ENCODE results near the gene HOXB9.

Gene HOXB9

DNA sequence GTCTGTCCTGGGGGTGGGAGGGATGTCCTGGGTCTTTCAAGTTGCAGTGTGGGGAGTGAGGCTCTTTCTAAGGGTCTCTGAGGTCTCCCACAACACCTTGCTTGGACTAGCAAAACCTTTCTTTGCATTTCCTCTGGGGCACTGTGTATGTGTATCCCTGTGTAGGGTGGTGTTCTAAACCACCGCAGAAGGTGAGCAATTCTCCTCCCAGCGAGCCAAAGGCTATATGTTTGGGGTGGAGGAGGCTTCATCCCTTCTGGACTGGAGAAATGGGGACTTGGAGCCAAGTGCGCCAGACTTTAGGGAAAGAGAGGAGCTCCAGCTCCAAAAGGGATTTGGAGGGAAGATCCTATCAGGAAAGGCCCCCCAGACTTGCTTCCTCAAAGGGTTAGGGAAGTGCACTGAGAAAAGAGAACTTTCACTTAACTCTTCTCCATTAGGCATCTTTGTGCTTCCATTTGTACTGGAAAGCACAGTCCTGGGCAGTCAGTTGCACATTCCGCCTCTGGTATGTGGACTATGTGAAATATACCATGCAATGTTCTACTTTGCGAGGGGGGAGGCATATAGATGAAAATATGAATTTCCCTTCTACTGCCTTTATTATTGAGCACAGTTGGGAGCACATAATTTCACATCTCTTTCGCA lies 18.9 kb upstream of the HOXB9 start:
- Histone ChIP-seq H3K9me3 (ENCODE audit: control insufficient read depth, insufficient read depth, low read length) (no peaks in the 10 kb centered on the region), H3K4me1 (ENCODE audit: control insufficient read depth, insufficient read depth, low read length) (no peaks in the 10 kb centered on the region), H3K27me3 (ENCODE audit: control insufficient read depth, insufficient read depth, low read length) (peaks cover 98% of the 10 kb centered on the region), H3K4me3 (ENCODE audit: low read depth, low read length) (peak overlapping the region; percentile 36), H3K36me3 (ENCODE audit: control insufficient read depth, insufficient read depth, low read length) (no peaks in the 10 kb centered on the region), H3K9ac (ENCODE audit: low read depth, low read length) (no peak overlapping the region)

DNA sequence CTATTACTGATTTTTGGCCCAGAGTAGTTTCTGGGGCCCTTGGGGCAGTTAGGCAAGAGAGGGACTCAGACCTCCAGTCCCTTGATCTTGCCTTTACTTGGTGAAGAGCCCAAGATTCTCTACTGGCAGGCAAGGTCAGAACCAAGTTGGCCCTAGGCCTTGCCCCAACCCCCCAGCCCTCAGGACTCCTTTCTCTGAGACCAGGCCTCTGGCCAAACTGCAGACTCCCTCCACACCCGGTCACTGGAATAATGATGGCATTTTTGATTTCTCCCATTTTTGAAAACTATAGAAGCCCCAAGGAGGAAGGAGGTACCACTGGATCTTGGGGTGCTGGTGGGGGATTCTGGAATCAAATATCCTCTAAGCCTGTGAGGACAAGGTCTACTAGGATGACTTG lies 18.0 kb upstream of the HOXB9 start:
- Histone ChIP-seq H3K9me3 (ENCODE audit: control insufficient read depth, insufficient read depth, low read length) (no peaks in the 10 kb centered on the region), H3K27me3 (ENCODE audit: control insufficient read depth, insufficient read depth, low read length) (peaks cover 98% of the 10 kb centered on the region)

GRCh38 chr17:48643697-48644012 lies 17.5 kb upstream of the HOXB9 start:
- Histone ChIP-seq H3K36me3 (ENCODE audit: control insufficient read depth, insufficient read depth, low read length) (no peaks in the 10 kb centered on the region), H3K4me3 (ENCODE audit: low read depth, low read length) (no peak overlapping the region), H3K9ac (ENCODE audit: low read depth, low read length) (no peak overlapping the region), H3K4me1 (ENCODE audit: control insufficient read depth, insufficient read depth, low read length) (no peaks in the 10 kb centered on the region), H3K9me3 (ENCODE audit: control insufficient read depth, insufficient read depth, low read length) (no peaks in the 10 kb centered on the region), H3K27me3 (ENCODE audit: control insufficient read depth, insufficient read depth, low read length) (peaks cover 98% of the 10 kb centered on the region)

More for the DNA sequence above, 18.0 kb upstream of the HOXB9 start:
- no peak overlapping the region for H3K9ac ChIP-seq (ENCODE audit: low read depth, low read length)
- no peaks in the 10 kb centered on the region for H3K4me1 ChIP-seq (ENCODE audit: control insufficient read depth, insufficient read depth, low read length)
- no peaks in the 10 kb centered on the region for H3K36me3 ChIP-seq (ENCODE audit: control insufficient read depth, insufficient read depth, low read length)
- peak overlapping the region; percentile 2 for H3K4me3 ChIP-seq (ENCODE audit: low read depth, low read length)

DNA sequence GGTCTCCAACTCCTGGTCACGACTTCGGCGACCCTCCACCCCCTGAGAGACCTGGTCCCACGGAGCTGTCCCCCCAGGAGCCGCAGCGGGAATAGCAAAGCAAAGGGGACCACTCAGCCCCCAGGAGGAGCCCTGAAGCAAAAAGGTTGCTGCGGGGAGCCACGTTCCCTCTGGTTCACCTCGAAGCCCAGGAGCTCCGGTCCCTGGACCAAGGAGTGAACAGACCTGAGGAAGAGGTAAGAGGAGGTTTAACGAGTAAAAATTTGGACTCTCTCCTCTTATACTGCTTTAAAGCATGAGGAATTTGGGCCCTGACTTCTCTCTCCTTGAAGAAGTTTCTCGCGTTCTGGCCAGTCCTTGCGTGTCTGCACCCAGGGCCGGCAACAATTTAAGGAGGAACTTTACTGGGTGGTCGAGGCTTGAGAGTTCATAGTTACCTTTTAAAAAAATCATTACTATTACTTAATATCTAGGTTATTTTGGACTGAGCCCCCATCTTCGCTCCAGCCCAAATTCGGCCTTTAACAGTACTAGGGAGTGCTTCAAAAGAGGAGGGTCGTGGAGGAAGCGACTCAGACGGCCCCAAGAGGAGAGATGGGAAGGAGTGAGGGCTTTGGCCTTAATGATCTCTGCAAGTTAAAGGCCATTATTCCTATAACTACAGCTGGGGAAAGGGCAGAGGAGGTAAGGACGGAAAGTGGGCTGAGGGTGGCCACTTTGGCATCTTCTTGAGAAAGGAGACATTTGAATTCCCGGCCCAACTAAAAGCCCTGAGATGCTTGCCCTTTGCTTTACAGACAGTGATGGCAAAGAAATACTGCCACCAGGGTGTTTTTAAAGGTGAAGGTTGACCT lies 16.9 kb upstream of the HOXB9 start:
- Histone ChIP-seq H3K4me3 (ENCODE audit: low read depth, low read length) (peak overlapping the region; percentile 30), H3K9me3 (ENCODE audit: control insufficient read depth, insufficient read depth, low read length) (no peaks in the 10 kb centered on the region), H3K36me3 (ENCODE audit: control insufficient read depth, insufficient read depth, low read length) (no peaks in the 10 kb centered on the region), H3K27me3 (ENCODE audit: control insufficient read depth, insufficient read depth, low read length) (peaks cover 98% of the 10 kb centered on the region), H3K9ac (ENCODE audit: low read depth, low read length) (no peak overlapping the region), H3K4me1 (ENCODE audit: control insufficient read depth, insufficient read depth, low read length) (no peaks in the 10 kb centered on the region)

DNA sequence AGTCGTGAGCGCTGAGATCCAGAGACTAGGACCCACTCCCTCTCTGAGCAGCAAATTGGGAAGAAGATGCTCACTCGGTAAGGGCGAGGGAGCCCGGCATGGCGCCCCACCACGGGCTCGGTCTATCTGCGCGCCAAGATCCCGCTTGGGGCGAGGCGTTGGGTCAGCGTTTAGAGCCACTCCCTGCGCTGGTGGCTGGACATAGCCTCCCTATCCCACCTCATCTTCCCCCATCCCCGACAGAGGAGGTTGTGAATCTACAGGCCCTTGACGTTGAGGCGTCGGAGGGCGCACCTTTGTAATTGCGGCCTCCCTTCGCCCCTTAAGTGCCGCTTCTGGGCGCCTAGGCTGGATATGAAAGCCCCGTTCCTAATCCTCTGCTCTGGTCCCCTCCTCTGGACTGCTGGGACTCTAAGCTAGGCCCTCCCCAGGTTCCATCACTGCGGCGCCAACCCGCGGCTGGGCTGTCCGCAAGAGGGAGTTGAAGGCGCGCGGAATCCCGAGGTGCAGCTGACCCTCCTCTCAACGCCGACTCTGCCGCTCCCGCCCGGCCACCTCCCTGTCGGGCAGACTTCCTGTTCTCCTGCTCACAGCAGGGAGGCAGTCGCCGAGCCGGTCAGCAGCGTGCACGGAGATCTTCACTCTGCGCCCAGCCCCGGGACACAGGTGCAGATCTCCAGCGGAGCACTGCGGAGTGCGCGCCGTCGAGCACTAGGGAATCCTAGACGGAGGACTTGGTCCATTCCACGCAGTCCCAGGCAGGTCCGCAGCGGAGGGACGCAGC lies 16.1 kb upstream of the HOXB9 start:
- H3K9me3 ChIP-seq (ENCODE audit: control insufficient read depth, insufficient read depth, low read length): no peaks in the 10 kb centered on the region
- no peaks in the 10 kb centered on the region for H3K4me1 ChIP-seq (ENCODE audit: control insufficient read depth, insufficient read depth, low read length)
- peak overlapping the region; percentile 30 for H3K4me3 ChIP-seq (ENCODE audit: low read depth, low read length)
- no peak overlapping the region for H3K9ac ChIP-seq (ENCODE audit: low read depth, low read length)
- peaks cover 98% of the 10 kb centered on the region for H3K27me3 ChIP-seq (ENCODE audit: control insufficient read depth, insufficient read depth, low read length)
- no peaks in the 10 kb centered on the region for H3K36me3 ChIP-seq (ENCODE audit: control insufficient read depth, insufficient read depth, low read length)

DNA sequence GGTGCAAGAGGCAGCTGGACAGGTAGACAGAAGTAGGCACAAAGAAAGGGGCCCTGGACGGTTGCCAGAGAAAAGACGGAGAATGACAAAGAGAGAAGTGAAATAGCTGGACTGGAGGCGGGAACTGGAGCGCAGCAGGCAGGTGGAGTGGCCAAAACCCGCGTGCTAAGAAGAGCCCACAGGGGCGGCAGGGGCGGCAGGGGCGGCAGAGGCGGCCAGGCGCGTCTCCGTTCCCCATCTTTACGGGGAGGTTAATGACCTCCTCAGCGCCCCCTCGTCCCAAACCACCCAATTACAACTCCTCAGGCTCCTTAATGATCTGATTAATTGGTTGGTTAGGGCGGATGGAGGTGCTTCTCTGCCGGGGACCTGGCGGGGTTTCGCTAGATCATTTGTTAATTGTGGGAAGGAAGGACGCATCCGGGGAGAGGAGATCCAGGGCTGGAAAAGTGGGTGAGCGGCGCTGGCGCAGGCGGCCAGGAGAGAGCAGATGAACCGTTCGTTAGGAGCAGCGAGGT lies 15.4 kb upstream of the HOXB9 start:
- Histone ChIP-seq H3K4me3 (ENCODE audit: low read depth, low read length) (peak overlapping the region; percentile 28), H3K4me1 (ENCODE audit: control insufficient read depth, insufficient read depth, low read length) (no peaks in the 10 kb centered on the region), H3K27me3 (ENCODE audit: control insufficient read depth, insufficient read depth, low read length) (peaks cover 100% of the 10 kb centered on the region), H3K36me3 (ENCODE audit: control insufficient read depth, insufficient read depth, low read length) (no peaks in the 10 kb centered on the region), H3K9me3 (ENCODE audit: control insufficient read depth, insufficient read depth, low read length) (no peaks in the 10 kb centered on the region), H3K9ac (ENCODE audit: low read depth, low read length) (no peak overlapping the region)

GRCh38 chr17:48640858-48641180 lies 14.7 kb upstream of the HOXB9 start:
- H3K9me3 ChIP-seq (ENCODE audit: control insufficient read depth, insufficient read depth, low read length): no peaks in the 10 kb centered on the region
- no peaks in the 10 kb centered on the region for H3K4me1 ChIP-seq (ENCODE audit: control insufficient read depth, insufficient read depth, low read length)
- H3K27me3 ChIP-seq (ENCODE audit: control insufficient read depth, insufficient read depth, low read length): peaks cover 99% of the 10 kb centered on the region
- peak overlapping the region; percentile 31 for H3K4me3 ChIP-seq (ENCODE audit: low read depth, low read length)
- H3K36me3 ChIP-seq (ENCODE audit: control insufficient read depth, insufficient read depth, low read length): no peaks in the 10 kb centered on the region
- no peak overlapping the region for H3K9ac ChIP-seq (ENCODE audit: low read depth, low read length)

GRCh38 chr17:48639982-48640857 lies 14.1 kb upstream of the HOXB9 start:
- H3K9ac ChIP-seq (ENCODE audit: low read depth, low read length): no peak overlapping the region
- H3K27me3 ChIP-seq (ENCODE audit: control insufficient read depth, insufficient read depth, low read length): peaks cover 99% of the 10 kb centered on the region
- no peaks in the 10 kb centered on the region for H3K4me1 ChIP-seq (ENCODE audit: control insufficient read depth, insufficient read depth, low read length)
- H3K4me3 ChIP-seq (ENCODE audit: low read depth, low read length): no peak overlapping the region
- no peaks in the 10 kb centered on the region for H3K36me3 ChIP-seq (ENCODE audit: control insufficient read depth, insufficient read depth, low read length)
- H3K9me3 ChIP-seq (ENCODE audit: control insufficient read depth, insufficient read depth, low read length): no peaks in the 10 kb centered on the region

- Histone ChIP-seq H3K4me1 (ENCODE audit: control insufficient read depth, insufficient read depth, low read length) (no peaks in the 10 kb centered on the region), H3K4me3 (ENCODE audit: low read depth, low read length) (peak overlapping the region; percentile 26), H3K36me3 (ENCODE audit: control insufficient read depth, insufficient read depth, low read length) (no peaks in the 10 kb centered on the region), H3K9me3 (ENCODE audit: control insufficient read depth, insufficient read depth, low read length) (no peaks in the 10 kb centered on the region), H3K9ac (ENCODE audit: low read depth, low read length) (no peak overlapping the region), H3K27me3 (ENCODE audit: control insufficient read depth, insufficient read depth, low read length) (peaks cover 99% of the 10 kb centered on the region)
These were observed 13.0 kb upstream of the HOXB9 start for GRCh38 chr17:48639136-48639535.

- Histone ChIP-seq H3K36me3 (ENCODE audit: control insufficient read depth, insufficient read depth, low read length) (no peaks in the 10 kb centered on the region), H3K9ac (ENCODE audit: low read depth, low read length) (no peak overlapping the region), H3K9me3 (ENCODE audit: control insufficient read depth, insufficient read depth, low read length) (no peaks in the 10 kb centered on the region), H3K27me3 (ENCODE audit: control insufficient read depth, insufficient read depth, low read length) (peaks cover 99% of the 10 kb centered on the region), H3K4me3 (ENCODE audit: low read depth, low read length) (peak overlapping the region; percentile 27), H3K4me1 (ENCODE audit: control insufficient read depth, insufficient read depth, low read length) (no peaks in the 10 kb centered on the region)
These were observed 11.4 kb upstream of the HOXB9 start for GRCh38 chr17:48637323-48638260.

Data from iPS-15b (cell line).